ENCODE data around the gene TRPV2.

The TRPV2 gene

DNA sequence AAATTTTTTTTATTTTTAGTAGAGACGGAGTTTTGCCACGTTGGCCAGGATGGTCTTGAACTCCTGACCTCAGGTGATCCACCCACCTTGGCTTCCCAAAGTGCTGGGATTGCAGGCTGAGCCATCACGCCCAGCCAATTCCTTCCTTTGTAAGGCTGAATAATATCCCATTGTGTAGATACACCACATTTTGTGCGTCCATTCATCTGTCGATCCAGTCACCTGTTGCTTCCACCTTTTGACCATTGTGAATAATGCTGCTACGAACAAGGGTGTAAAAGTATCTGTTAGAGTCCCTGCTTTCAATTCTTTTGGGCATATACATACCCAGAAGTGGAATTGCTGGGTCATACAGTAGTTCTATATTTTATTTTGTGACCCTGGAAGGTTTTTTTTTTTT lies 15.3 kb downstream of the TRPV2 start:
- intact Hi-C loops (cut with DNase I; ENCODE audit: low total_unique reads), result no loop called here
- Histone ChIP-seq H3K9me3 (no peaks in the 10 kb centered on the region), H3K4me3 (no peak overlapping the region), H3K27me3 (no peaks in the 10 kb centered on the region), H3K36me3 (peaks cover 28 to 45% (median 38%) of the 10 kb centered on the region in 3 donors), H3K27ac (no peak overlapping the region), H3K4me1 (no peaks in the 10 kb centered on the region)
- no peak for DNase-seq
- TF ChIP-seq, protein P1, sequence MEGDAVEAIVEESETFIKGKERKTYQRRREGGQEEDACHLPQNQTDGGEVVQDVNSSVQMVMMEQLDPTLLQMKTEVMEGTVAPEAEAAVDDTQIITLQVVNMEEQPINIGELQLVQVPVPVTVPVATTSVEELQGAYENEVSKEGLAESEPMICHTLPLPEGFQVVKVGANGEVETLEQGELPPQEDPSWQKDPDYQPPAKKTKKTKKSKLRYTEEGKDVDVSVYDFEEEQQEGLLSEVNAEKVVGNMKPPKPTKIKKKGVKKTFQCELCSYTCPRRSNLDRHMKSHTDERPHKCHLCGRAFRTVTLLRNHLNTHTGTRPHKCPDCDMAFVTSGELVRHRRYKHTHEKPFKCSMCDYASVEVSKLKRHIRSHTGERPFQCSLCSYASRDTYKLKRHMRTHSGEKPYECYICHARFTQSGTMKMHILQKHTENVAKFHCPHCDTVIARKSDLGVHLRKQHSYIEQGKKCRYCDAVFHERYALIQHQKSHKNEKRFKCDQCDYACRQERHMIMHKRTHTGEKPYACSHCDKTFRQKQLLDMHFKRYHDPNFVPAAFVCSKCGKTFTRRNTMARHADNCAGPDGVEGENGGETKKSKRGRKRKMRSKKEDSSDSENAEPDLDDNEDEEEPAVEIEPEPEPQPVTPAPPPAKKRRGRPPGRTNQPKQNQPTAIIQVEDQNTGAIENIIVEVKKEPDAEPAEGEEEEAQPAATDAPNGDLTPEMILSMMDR (IDR thresholded peaks at IDR 0.05), result no peak

DNA sequence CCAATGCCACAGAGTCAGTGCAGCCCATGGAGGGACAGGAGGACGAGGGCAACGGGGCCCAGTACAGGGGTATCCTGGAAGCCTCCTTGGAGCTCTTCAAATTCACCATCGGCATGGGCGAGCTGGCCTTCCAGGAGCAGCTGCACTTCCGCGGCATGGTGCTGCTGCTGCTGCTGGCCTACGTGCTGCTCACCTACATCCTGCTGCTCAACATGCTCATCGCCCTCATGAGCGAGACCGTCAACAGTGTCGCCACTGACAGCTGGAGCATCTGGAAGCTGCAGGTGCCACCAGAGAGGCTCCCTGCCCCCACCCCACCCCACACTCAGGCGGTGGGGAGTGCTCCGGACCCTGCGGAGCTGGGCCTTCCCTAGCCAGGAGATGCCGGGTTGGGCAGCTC lies 16.6 kb downstream of the TRPV2 start:
- H3K36me3 ChIP-seq, result peaks cover 19 to 31% (median 26%) of the 10 kb centered on the region in 3 donors

DNA sequence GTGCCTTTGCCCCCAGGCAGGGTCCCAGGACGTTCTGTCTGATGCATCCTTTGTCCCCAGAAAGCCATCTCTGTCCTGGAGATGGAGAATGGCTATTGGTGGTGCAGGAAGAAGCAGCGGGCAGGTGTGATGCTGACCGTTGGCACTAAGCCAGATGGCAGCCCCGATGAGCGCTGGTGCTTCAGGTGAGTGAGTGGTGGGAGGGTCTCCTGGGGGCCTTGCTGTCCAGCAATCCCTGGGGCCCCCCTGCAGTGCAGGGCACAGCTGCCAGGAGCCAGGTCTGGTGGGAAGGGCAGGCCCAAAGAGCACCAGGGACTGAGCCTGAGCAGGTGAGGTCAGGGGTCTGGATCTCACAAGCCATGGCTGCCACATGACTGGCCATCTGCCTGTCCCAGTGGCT lies 18.1 kb downstream of the TRPV2 start:
- H3K27me3 ChIP-seq, result no peaks in the 10 kb centered on the region
- H3K4me3 ChIP-seq, result no peak overlapping the region
- H3K27ac ChIP-seq, result no peak overlapping the region
- no peak for DNase-seq
- H3K4me1 ChIP-seq, result peaks cover 0 to 4% (median 1%) of the 10 kb centered on the region in 4 donors
- no peaks in the 10 kb centered on the region for H3K9me3 ChIP-seq
- TF ChIP-seq, protein P1 (IDR thresholded peaks at IDR 0.05), result no peak
- H3K36me3 ChIP-seq, result peaks cover 6 to 16% (median 11%) of the 10 kb centered on the region in 3 donors
- intact Hi-C loops (cut with DNase I; ENCODE audit: low total_unique reads), result no loop called here

More for the DNA sequence above, 16.6 kb downstream of the TRPV2 start:
- Histone ChIP-seq H3K27me3 (no peaks in the 10 kb centered on the region), H3K4me3 (no peak overlapping the region), H3K4me1 (no peaks in the 10 kb centered on the region), H3K27ac (no peak overlapping the region), H3K9me3 (no peaks in the 10 kb centered on the region)
- no peak for DNase-seq
- TF ChIP-seq, protein P1 (IDR thresholded peaks at IDR 0.05), result no peak
- intact Hi-C loops (cut with DNase I; ENCODE audit: low total_unique reads), result no loop called here

DNA sequence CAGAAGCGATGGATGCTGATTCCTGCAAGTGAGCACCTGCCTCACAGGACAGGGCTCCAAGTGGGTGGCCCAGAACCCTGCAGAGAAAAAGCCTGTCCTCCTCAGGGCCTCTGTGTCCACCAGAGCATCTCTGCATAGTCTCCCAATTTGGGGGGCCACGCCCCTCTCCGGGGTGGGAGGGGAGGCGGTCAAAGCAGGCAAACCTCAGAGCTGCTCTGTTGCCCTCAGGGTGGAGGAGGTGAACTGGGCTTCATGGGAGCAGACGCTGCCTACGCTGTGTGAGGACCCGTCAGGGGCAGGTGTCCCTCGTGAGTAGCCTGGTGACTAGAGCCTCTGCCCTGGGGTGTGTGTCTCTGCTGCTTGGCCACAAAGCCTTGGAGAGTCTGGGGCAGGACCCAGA lies 19.3 kb downstream of the TRPV2 start:
- Histone ChIP-seq H3K9me3 (no peaks in the 10 kb centered on the region), H3K27me3 (no peaks in the 10 kb centered on the region), H3K4me1 (peaks cover 0 to 7% (median 4%) of the 10 kb centered on the region in 4 donors), H3K27ac (no peak overlapping the region), H3K4me3 (no peak overlapping the region), H3K36me3 (peaks cover 0 to 8% (median 6%) of the 10 kb centered on the region in 3 donors)
- DNase-seq, result no peak
- intact Hi-C loops (cut with DNase I; ENCODE audit: low total_unique reads), result loop anchor here (5.0 kb wide), 1 partner anchor 47 kb away; no protein-coding TSS in a partner anchor
- TF ChIP-seq, protein P1 (IDR thresholded peaks at IDR 0.05), result no peak

DNA sequence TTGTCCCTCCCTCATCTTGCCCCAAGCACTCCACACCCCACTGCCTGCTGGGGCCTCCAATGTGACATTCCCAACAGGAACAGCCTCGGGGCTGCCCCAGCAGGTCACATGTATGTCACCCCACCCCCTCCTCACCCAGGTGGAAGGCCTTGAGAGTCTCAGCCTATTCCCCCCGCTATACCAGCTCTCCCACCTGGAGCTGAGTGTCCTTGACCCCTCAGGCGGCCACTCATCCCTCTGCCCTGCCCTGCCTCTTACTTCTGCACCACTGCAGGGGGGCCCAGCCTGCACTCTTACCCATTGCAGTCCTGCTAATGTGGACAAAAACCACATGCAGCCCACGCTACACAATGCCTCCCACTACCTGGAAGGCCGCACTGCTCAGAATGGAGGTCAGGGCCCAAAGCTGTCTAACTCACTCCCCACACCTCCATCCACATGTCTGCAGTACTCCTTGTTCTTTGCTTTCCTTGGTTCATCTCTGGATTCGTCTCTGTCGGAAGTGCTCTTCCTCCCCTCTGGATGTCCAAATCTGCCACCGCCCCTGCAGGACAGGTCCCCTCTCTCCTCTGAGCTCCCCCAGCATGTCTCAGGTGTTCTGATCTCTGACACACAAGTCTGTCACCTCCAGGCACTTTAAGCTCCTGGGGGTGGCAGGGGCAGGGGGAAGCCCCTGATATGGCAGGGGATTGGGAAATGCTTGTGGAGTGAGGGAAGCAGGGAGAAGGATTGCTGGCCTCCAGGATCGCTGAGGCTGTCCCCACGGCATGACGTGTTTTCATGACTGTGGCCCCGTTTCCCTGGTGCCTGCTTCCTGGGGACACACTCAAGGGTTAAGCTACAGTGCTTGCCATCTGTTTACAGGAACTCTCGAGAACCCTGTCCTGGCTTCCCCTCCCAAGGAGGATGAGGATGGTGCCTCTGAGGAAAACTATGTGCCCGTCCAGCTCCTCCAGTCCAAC lies 20.8 kb downstream of the TRPV2 start:
- H3K36me3 ChIP-seq, result peaks cover 0 to 13% (median 6%) of the 10 kb centered on the region in 3 donors
- no peak overlapping the region for H3K27ac ChIP-seq
- H3K27me3 ChIP-seq, result no peaks in the 10 kb centered on the region
- TF ChIP-seq, protein P1 (IDR thresholded peaks at IDR 0.05), result no peak
- no peak for DNase-seq
- H3K9me3 ChIP-seq, result no peaks in the 10 kb centered on the region
- peaks cover 0 to 22% (median 20%) of the 10 kb centered on the region in 4 donors for H3K4me1 ChIP-seq
- no peak overlapping the region for H3K4me3 ChIP-seq
- intact Hi-C loops (cut with DNase I; ENCODE audit: low total_unique reads), result loop anchor here (5.0 kb wide), 1 partner anchor 49 kb away; no protein-coding TSS in a partner anchor
